Upper lobe of left lung (tissue), 6 donors: Measurements from ENCODE around the gene COL4A5. TPM values are rescaled to one million over a fixed set of nuclear protein-coding genes. Genes with fewer than 3 reads are reported as not detected.

Source experiments
- ATAC-seq, 2 donors: fragments of 200-7000 bp; cut with Tn5 transposase; one replicate each; pipeline ENCODE4 v1.9.1; 2022; ENCODE audit warnings: mild to moderate bottlenecking in 2 of 2, moderate library complexity in 2 of 2; ENCODE audit not compliant: low FRiP score in 2 of 2
- DNase-seq, 2 donors: peaks; one replicate each; pipeline ENCODE4 v3.0.0-alpha.2; 2019 to 2020
- H3K27ac ChIP-seq, 4 donors: fragments of 200-600 bp; sonication (generic); one replicate each; pipeline ENCODE4 v1.5.1; 2016 to 2019
- H3K27me3 ChIP-seq, 4 donors: fragments of 200-600 bp; sonication (generic); one replicate each; pipeline ENCODE4 v1.5.1; 2017 to 2019
- H3K36me3 ChIP-seq, 4 donors: fragments of 200-600 bp; sonication (generic); one replicate each; pipeline ENCODE4 v1.5.1; 2016 to 2019
- H3K4me1 ChIP-seq, 4 donors: fragments of 200-600 bp; sonication (generic); one replicate each; pipeline ENCODE4 v1.5.1; 2018 to 2019
- H3K4me3 ChIP-seq, 4 donors: fragments of 200-600 bp; sonication (generic); one replicate each; pipeline ENCODE4 v1.5.1; 2017 to 2019; ENCODE audit warnings: mild to moderate bottlenecking in 2 of 4, moderate library complexity in 1 of 4
- H3K9me3 ChIP-seq, 4 donors: fragments of 200-600 bp; sonication (generic); one replicate each; pipeline ENCODE4 v1.5.1; 2018 to 2019
- EP300 ChIP-seq, 4 donors: sonication (generic); formaldehyde crosslinking; IDR thresholded peaks; one replicate each; pipeline ENCODE4 v1.5.1; 2017; ENCODE audit warnings: antibody characterized with exemption in 4 of 4, control low read depth in 2 of 4
- POLR2A ChIP-seq, 4 donors: fragments of 450-650 bp; IDR thresholded peaks; one replicate each; pipeline ENCODE4 v1.5.1; 2016 to 2017; ENCODE audit warnings: antibody characterized with exemption in 4 of 4, mild to moderate bottlenecking in 2 of 4
- POLR2AphosphoS5 ChIP-seq, 2 donors: sonication (generic); formaldehyde crosslinking; IDR thresholded peaks; one replicate each; pipeline ENCODE4 v1.5.1; 2017; ENCODE audit warnings: antibody characterized with exemption in 2 of 2
- WGBS, 2 donors: methylation state at CpG; one replicate each; pipeline ENCODE4 v1.1.5; 2017 to 2018; 5-methylcytosine and 5-hydroxymethylcytosine counted together
- total RNA-seq, 6 donors: library from RNA; depleted of rRNA in 4 of 6; stranded (reverse); fragments of >200 nt in 4 of 6; gene quantifications; one replicate each; pipeline versions ENCODE4 v1.1.0 to v1.2.1, GENCODE V29; 2016 to 2021
- TF ChIP-seq, protein P1 (sequence below), 6 experiments: fragments of 450-650 bp in 4 of 6; fragments of 200-600 bp in 2 of 6; sonication (generic) in 2 of 6; IDR thresholded peaks; one replicate each; pipeline ENCODE4 v1.5.1; 2016 to 2019; ENCODE audit warnings: antibody characterized with exemption in 6 of 6
- donor health status: DM: no; HTN: no; CAD: no; lungs with moderate emphysema.
- donor health status: DM: no; HTN: yes; CAD: no; lungs with severe emphysema.

Gene COL4A5
- total RNA-seq, 6 donors from 2014 or later: 13.8 to 96.4 (median 37.1) TPM

- no peaks in the 10 kb centered on the region for H3K4me1 ChIP-seq
- H3K4me3 ChIP-seq: no peak overlapping the region
- DNase-seq (no peak), ATAC-seq (no peak)
- no peak overlapping the region for H3K27ac ChIP-seq
- TF ChIP-seq POLR2A (IDR thresholded peaks at IDR 0.05): no peak
- no peaks in the 10 kb centered on the region for H3K36me3 ChIP-seq
- no peaks in the 10 kb centered on the region for H3K27me3 ChIP-seq
- no peaks in the 10 kb centered on the region for H3K9me3 ChIP-seq
Measured at GRCh38 chrX:108640817-108641216, 201.2 kb downstream of the COL4A5 start.

- Histone ChIP-seq H3K36me3 (no peaks in the 10 kb centered on the region), H3K27me3 (no peaks in the 10 kb centered on the region), H3K4me1 (no peaks in the 10 kb centered on the region), H3K4me3 (no peak overlapping the region), H3K9me3 (no peaks in the 10 kb centered on the region), H3K27ac (no peak overlapping the region)
- WGBS, 2 donors: 75 to 87% methylated on average over 3 to 6 of the region's 6 CpGs
- DNase-seq: no peak
- TF ChIP-seq, protein P1, sequence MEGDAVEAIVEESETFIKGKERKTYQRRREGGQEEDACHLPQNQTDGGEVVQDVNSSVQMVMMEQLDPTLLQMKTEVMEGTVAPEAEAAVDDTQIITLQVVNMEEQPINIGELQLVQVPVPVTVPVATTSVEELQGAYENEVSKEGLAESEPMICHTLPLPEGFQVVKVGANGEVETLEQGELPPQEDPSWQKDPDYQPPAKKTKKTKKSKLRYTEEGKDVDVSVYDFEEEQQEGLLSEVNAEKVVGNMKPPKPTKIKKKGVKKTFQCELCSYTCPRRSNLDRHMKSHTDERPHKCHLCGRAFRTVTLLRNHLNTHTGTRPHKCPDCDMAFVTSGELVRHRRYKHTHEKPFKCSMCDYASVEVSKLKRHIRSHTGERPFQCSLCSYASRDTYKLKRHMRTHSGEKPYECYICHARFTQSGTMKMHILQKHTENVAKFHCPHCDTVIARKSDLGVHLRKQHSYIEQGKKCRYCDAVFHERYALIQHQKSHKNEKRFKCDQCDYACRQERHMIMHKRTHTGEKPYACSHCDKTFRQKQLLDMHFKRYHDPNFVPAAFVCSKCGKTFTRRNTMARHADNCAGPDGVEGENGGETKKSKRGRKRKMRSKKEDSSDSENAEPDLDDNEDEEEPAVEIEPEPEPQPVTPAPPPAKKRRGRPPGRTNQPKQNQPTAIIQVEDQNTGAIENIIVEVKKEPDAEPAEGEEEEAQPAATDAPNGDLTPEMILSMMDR (IDR thresholded peaks at IDR 0.05): no peak
- no peak for TF ChIP-seq POLR2AphosphoS5 (IDR thresholded peaks at IDR 0.05)
- no peak for TF ChIP-seq EP300 (IDR thresholded peaks at IDR 0.05)
- no peak for TF ChIP-seq POLR2A (IDR thresholded peaks at IDR 0.05)
- ATAC-seq: no peak
Measured at GRCh38 chrX:108641589-108642272, 202.1 kb downstream of the COL4A5 start.

DNA sequence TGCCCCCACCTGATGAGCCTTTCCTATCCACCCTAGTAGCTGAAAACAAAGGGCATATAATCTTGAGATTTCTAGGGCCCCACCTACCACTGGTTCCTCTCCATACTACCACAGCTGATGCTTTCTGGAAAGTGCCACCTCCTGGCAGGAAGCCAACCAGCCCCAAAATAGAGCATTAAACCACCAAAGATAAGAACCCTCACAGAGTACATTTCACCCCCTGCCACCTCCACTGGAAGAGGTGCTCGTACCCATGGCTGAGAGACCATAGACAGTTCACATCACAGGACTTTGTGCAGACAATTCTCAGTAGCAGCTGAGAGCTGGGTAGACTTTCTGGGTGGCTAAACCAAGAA is 202.6 kb downstream of the COL4A5 start:
- DNase-seq: no peak
- Histone ChIP-seq H3K4me1 (no peaks in the 10 kb centered on the region), H3K27ac (no peak overlapping the region), H3K27me3 (no peaks in the 10 kb centered on the region), H3K9me3 (no peaks in the 10 kb centered on the region), H3K36me3 (no peaks in the 10 kb centered on the region), H3K4me3 (no peak overlapping the region)
- no peak for TF ChIP-seq EP300 (IDR thresholded peaks at IDR 0.05)
- no peak for TF ChIP-seq POLR2A (IDR thresholded peaks at IDR 0.05)
- 56% methylated on average over 1 of the region's 1 CpG; no CpG with 5 or more reads in 1 of the 2 donors for WGBS, 2 donors
- no peak for ATAC-seq

GRCh38 chrX:108664701-108665100 is 225.1 kb downstream of the COL4A5 start:
- Histone ChIP-seq H3K9me3 (no peaks in the 10 kb centered on the region), H3K36me3 (no peaks in the 10 kb centered on the region)

DNA sequence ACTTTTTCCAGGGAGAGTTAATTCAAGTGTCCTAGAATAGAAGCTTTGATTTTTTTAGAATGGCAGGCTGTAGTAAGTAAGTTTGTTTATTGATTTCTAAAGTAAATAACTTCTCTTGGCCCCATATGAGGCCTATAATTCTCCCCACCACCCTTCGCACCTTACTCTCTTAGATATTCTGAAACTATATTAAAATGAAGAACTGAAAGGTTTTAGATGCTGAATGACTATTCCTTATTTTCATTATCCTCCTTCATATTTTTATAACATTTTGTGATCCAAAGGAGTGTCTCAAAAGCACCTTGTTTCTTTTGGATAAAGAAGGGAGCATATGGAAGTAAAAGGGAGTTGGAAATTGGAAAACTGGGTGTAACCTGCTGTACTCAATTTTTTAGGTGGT is 226.5 kb downstream of the COL4A5 start:
- TF ChIP-seq, protein P1 (IDR thresholded peaks at IDR 0.05): no peak
- TF ChIP-seq EP300 (IDR thresholded peaks at IDR 0.05): no peak
- TF ChIP-seq POLR2AphosphoS5 (IDR thresholded peaks at IDR 0.05): no peak
- TF ChIP-seq POLR2A (IDR thresholded peaks at IDR 0.05): no peak
- no peaks in the 10 kb centered on the region for H3K9me3 ChIP-seq
- H3K4me1 ChIP-seq: no peaks in the 10 kb centered on the region
- no peaks in the 10 kb centered on the region for H3K36me3 ChIP-seq
- DNase-seq (no peak), ATAC-seq (no peak)
- H3K4me3 ChIP-seq: no peak overlapping the region
- no peaks in the 10 kb centered on the region for H3K27me3 ChIP-seq
- WGBS, 2 donors: 93 to 94% methylated on average over 1 of the region's 1 CpG
- H3K27ac ChIP-seq: no peak overlapping the region

More at GRCh38 chrX:108664701-108665100, 225.1 kb downstream of the COL4A5 start:
- H3K4me1 ChIP-seq: no peaks in the 10 kb centered on the region
- no peaks in the 10 kb centered on the region for H3K27me3 ChIP-seq
- WGBS, 2 donors: 81 to 89% methylated on average over 3 of the region's 3 CpGs
- DNase-seq: no peak
- no peak overlapping the region for H3K4me3 ChIP-seq
- no peak overlapping the region for H3K27ac ChIP-seq
- TF ChIP-seq, protein P1 (IDR thresholded peaks at IDR 0.05): no peak
- TF ChIP-seq EP300 (IDR thresholded peaks at IDR 0.05) (no peak), POLR2A (IDR thresholded peaks at IDR 0.05) (no peak), POLR2AphosphoS5 (IDR thresholded peaks at IDR 0.05) (no peak)
- ATAC-seq: no peak

- TF ChIP-seq POLR2A (IDR thresholded peaks at IDR 0.05): no peak
- no peak for TF ChIP-seq EP300 (IDR thresholded peaks at IDR 0.05)
- TF ChIP-seq, protein P1 (IDR thresholded peaks at IDR 0.05): no peak
- TF ChIP-seq POLR2AphosphoS5 (IDR thresholded peaks at IDR 0.05): no peak
- Histone ChIP-seq H3K4me1 (no peaks in the 10 kb centered on the region), H3K36me3 (no peaks in the 10 kb centered on the region), H3K27ac (no peak overlapping the region), H3K27me3 (no peaks in the 10 kb centered on the region), H3K9me3 (no peaks in the 10 kb centered on the region), H3K4me3 (no peak overlapping the region)
- DNase-seq (no peak), ATAC-seq (no peak)
- WGBS, 2 donors: 72 to 78% methylated on average over 2 of the region's 2 CpGs
Measured at GRCh38 chrX:108671526-108671925, 231.9 kb downstream of the COL4A5 start.
